RWPE2 (cell line): Measurements from ENCODE around the gene PCSK1.
A peak's percentile ranks its signal among the peaks of the same experiment; 100 is the strongest.
"Not testable (repeated sequence)": the region's sequence is repeated elsewhere in the genome, so short reads cannot be mapped to it uniquely, and the experiment has no call there.

Experiments used
- ATAC-seq: fragments of 200-7000 bp; cut with Tn5 transposase; 3 replicates; pipeline ENCODE4 v1.9.1; 2021; ENCODE audit warnings: low read depth
- DNase-seq: peaks from one replicate; pipeline ENCODE4 v3.0.0-alpha.2; 2020; ENCODE audit warnings: low spot score
- H3K27ac ChIP-seq: fragments of 450-650 bp; 2 replicates; pipeline ENCODE4 v1.5.1; 2017; ENCODE audit warnings: mild to moderate bottlenecking; ENCODE audit not compliant: poor library complexity, severe bottlenecking
- H3K27me3 ChIP-seq: fragments of 250-450 bp; sonication (Bioruptor Pico); 2 replicates; pipeline ENCODE4 v1.5.1; 2021; ENCODE audit warnings: mild to moderate bottlenecking, moderate library complexity; ENCODE audit not compliant: insufficient read depth, poor library complexity, severe bottlenecking
- H3K36me3 ChIP-seq: fragments of 250-450 bp; sonication (Bioruptor Pico); 2 replicates; pipeline ENCODE4 v1.5.1; 2020; ENCODE audit warnings: low read depth, mild to moderate bottlenecking, moderate library complexity
- H3K4me1 ChIP-seq: fragments of 250-450 bp; sonication (Bioruptor Pico); 2 replicates; pipeline ENCODE4 v1.5.1; 2021; ENCODE audit warnings: mild to moderate bottlenecking, moderate library complexity; ENCODE audit not compliant: insufficient read depth, poor library complexity, severe bottlenecking
- H3K4me3 ChIP-seq: fragments of 250-450 bp; sonication (Bioruptor Pico); 2 replicates; pipeline ENCODE4 v1.5.1; 2021; ENCODE audit warnings: mild to moderate bottlenecking, moderate library complexity; ENCODE audit not compliant: severe bottlenecking
- H3K9me3 ChIP-seq: fragments of 250-450 bp; sonication (Bioruptor Pico); 2 replicates; pipeline ENCODE4 v1.5.1; 2021; ENCODE audit warnings: mild to moderate bottlenecking, moderate library complexity; ENCODE audit not compliant: severe bottlenecking
- CTCF ChIP-seq: fragments of 450-650 bp; IDR thresholded peaks from one replicate; pipeline ENCODE4 v1.5.1; 2017; ENCODE audit warnings: mild to moderate bottlenecking, moderate library complexity; ENCODE audit not compliant: poor library complexity, severe bottlenecking

PCSK1 gene

GRCh38 chr5:96407436-96407835 is 25.6 kb downstream of the PCSK1 start:
- H3K27ac ChIP-seq: peak overlapping the region; percentile 90

GRCh38 chr5:96404191-96404867 is 28.7 kb downstream of the PCSK1 start:
- H3K4me1 ChIP-seq: peaks cover 23% of the 10 kb centered on the region
- no peaks in the 10 kb centered on the region for H3K27me3 ChIP-seq
- H3K4me3 ChIP-seq: no peak overlapping the region
- ATAC-seq: no peak
- no peaks in the 10 kb centered on the region for H3K9me3 ChIP-seq
- H3K27ac ChIP-seq: no peak overlapping the region
- no peak for TF ChIP-seq CTCF
- DNase-seq: no peak
- H3K36me3 ChIP-seq: no peaks in the 10 kb centered on the region

More at GRCh38 chr5:96407436-96407835, 25.6 kb downstream of the PCSK1 start:
- H3K27me3 ChIP-seq: no peaks in the 10 kb centered on the region
- no peaks in the 10 kb centered on the region for H3K36me3 ChIP-seq
- no peak for DNase-seq
- no peak overlapping the region for H3K4me3 ChIP-seq
- H3K9me3 ChIP-seq: no peaks in the 10 kb centered on the region
- H3K4me1 ChIP-seq: peaks cover 32% of the 10 kb centered on the region
- no peak for ATAC-seq
- TF ChIP-seq CTCF: no peak

GRCh38 chr5:96402500-96402899 is 30.5 kb downstream of the PCSK1 start:
- Histone ChIP-seq H3K4me3 (no peak overlapping the region), H3K36me3 (no peaks in the 10 kb centered on the region), H3K27ac (no peak overlapping the region), H3K27me3 (no peaks in the 10 kb centered on the region), H3K4me1 (peaks cover 9% of the 10 kb centered on the region), H3K9me3 (no peaks in the 10 kb centered on the region)
- DNase-seq (no peak), ATAC-seq (peak; percentile 66)
- no peak for TF ChIP-seq CTCF

- H3K4me1 ChIP-seq: no peaks in the 10 kb centered on the region
- H3K4me3 ChIP-seq: no peak overlapping the region
- H3K9me3 ChIP-seq: no peaks in the 10 kb centered on the region
- H3K27ac ChIP-seq: no peak overlapping the region
- no peak for TF ChIP-seq CTCF
- no peaks in the 10 kb centered on the region for H3K27me3 ChIP-seq
- no peaks in the 10 kb centered on the region for H3K36me3 ChIP-seq
- ATAC-seq: no peak
- DNase-seq: no peak
Observed at GRCh38 chr5:96396878-96397277, 36.2 kb downstream of the PCSK1 start.

GRCh38 chr5:96395295-96395694 is 37.8 kb downstream of the PCSK1 start:
- ATAC-seq, DNase-seq, H3K36me3 ChIP-seq, H3K9me3 ChIP-seq, H3K4me1 ChIP-seq, H3K27ac ChIP-seq, H3K4me3 ChIP-seq, H3K27me3 ChIP-seq: not testable (repeated sequence)
